Uterus (tissue), 4 donors: ENCODE data around the gene SKAP1. TPM values are rescaled to one million over a fixed set of nuclear protein-coding genes. Genes with fewer than 3 reads are reported as not detected.

Experiments
- DNase-seq, 2 donors: peaks; one replicate each; pipeline ENCODE4 v3.0.0-alpha.2; 2019 to 2020
- H3K27ac ChIP-seq, 2 donors: fragments of 200-600 bp; sonication (generic); 1 replicate in 1 of 2; 2 replicates in 1 of 2; pipeline ENCODE4 v1.5.1; 2016 to 2018
- H3K27me3 ChIP-seq, 2 donors: fragments of 200-600 bp; sonication (generic); one replicate each; pipeline ENCODE4 v1.5.1; 2018 to 2019; ENCODE audit warnings: control low read depth in 1 of 2
- H3K36me3 ChIP-seq, 2 donors: fragments of 200-600 bp; sonication (generic); one replicate each; pipeline ENCODE4 v1.5.1; 2019; ENCODE audit warnings: control low read depth in 1 of 2
- H3K4me1 ChIP-seq, 2 donors: fragments of 200-600 bp; sonication (generic); one replicate each; pipeline ENCODE4 v1.5.1; 2018 to 2019; ENCODE audit warnings: control low read depth in 1 of 2
- H3K4me3 ChIP-seq, 2 donors: fragments of 200-600 bp; sonication (generic); 1 replicate in 1 of 2; 2 replicates in 1 of 2; pipeline ENCODE4 v1.5.1; 2018 to 2019; ENCODE audit warnings: mild to moderate bottlenecking in 1 of 2
- H3K9me3 ChIP-seq, 2 donors: fragments of 200-600 bp; sonication (generic); one replicate each; pipeline ENCODE4 v1.5.1; 2019; ENCODE audit warnings: control low read depth in 1 of 2
- CTCF ChIP-seq, 4 experiments: fragments of 200-600 bp in 2 of 4; fragments of 450-650 bp in 2 of 4; sonication (generic) in 2 of 4; IDR thresholded peaks; one replicate each; pipeline ENCODE4 v1.5.1; 2016 to 2019; ENCODE audit warnings: antibody characterized with exemption in 4 of 4, mild to moderate bottlenecking in 2 of 4, moderate library complexity in 1 of 4
- POLR2A ChIP-seq, 2 donors: fragments of 450-650 bp; IDR thresholded peaks; one replicate each; pipeline ENCODE4 v1.6.1; 2016; ENCODE audit warnings: antibody characterized with exemption in 2 of 2, mild to moderate bottlenecking in 1 of 2, moderate library complexity in 1 of 2
- intact Hi-C: fragments of 100-400 bp; cut with DNase I; formaldehyde crosslinking; loops from one replicate; pipeline ENCODE4 v1.15.1; 2023; ENCODE audit warnings: low total_unique reads
- total RNA-seq, 4 donors: library from RNA; depleted of rRNA in 3 of 4; stranded (reverse); fragments of >200 nt in 3 of 4; gene quantifications; one replicate each; pipeline versions ENCODE4 v1.1.0 to v1.2.4, GENCODE V29; 2014 to 2023
- donor health status: DM: yes; HTN: yes; CAD: no.

SKAP1 gene
- total RNA-seq, 4 donors from 2014 or later: 0.51 to 2.4 (median 1.9) TPM; not detected in 1

GRCh38 chr17:48148029-48148770 is 281.8 kb downstream of the SKAP1 start:
- DNase-seq: no peak
- Histone ChIP-seq H3K4me1 (no peaks in the 10 kb centered on the region), H3K4me3 (no peak overlapping the region), H3K27me3 (peaks cover 0 to 30% of the 10 kb centered on the region in 2 donors), H3K9me3 (no peaks in the 10 kb centered on the region), H3K36me3 (no peaks in the 10 kb centered on the region), H3K27ac (no peak overlapping the region)
- intact Hi-C loops: no loop called here
- TF ChIP-seq POLR2A (IDR thresholded peaks at IDR 0.05): no peak
- TF ChIP-seq CTCF (IDR thresholded peaks at IDR 0.05): no peak

- no peaks in the 10 kb centered on the region for H3K36me3 ChIP-seq
- no peaks in the 10 kb centered on the region for H3K9me3 ChIP-seq
- intact Hi-C loops: no loop called here
- H3K4me3 ChIP-seq: no peak overlapping the region
- H3K27ac ChIP-seq: no peak overlapping the region
- DNase-seq: no peak
- TF ChIP-seq CTCF (IDR thresholded peaks at IDR 0.05) (no peak), POLR2A (IDR thresholded peaks at IDR 0.05) (no peak)
- peaks cover 0 to 18% of the 10 kb centered on the region in 2 donors for H3K27me3 ChIP-seq
- no peaks in the 10 kb centered on the region for H3K4me1 ChIP-seq
Measured at GRCh38 chr17:48144976-48145798, 284.8 kb downstream of the SKAP1 start.

GRCh38 chr17:48144231-48144630 is 285.8 kb downstream of the SKAP1 start:
- Histone ChIP-seq H3K4me3 (no peak overlapping the region), H3K4me1 (no peaks in the 10 kb centered on the region), H3K27me3 (peaks cover 0 to 10% of the 10 kb centered on the region in 2 donors), H3K27ac (no peak overlapping the region), H3K9me3 (no peaks in the 10 kb centered on the region), H3K36me3 (no peaks in the 10 kb centered on the region)
- DNase-seq: no peak
- no peak for TF ChIP-seq CTCF (IDR thresholded peaks at IDR 0.05)
- intact Hi-C loops: no loop called here

- Histone ChIP-seq H3K27me3 (peaks cover 0 to 6% of the 10 kb centered on the region in 2 donors), H3K4me1 (no peaks in the 10 kb centered on the region), H3K36me3 (no peaks in the 10 kb centered on the region), H3K27ac (no peak overlapping the region), H3K4me3 (no peak overlapping the region), H3K9me3 (no peaks in the 10 kb centered on the region)
- TF ChIP-seq CTCF (IDR thresholded peaks at IDR 0.05) (no peak), POLR2A (IDR thresholded peaks at IDR 0.05) (no peak)
- intact Hi-C loops: no loop called here
- DNase-seq: no peak
Measured at GRCh38 chr17:48143629-48144028, 286.4 kb downstream of the SKAP1 start.

GRCh38 chr17:48139944-48140343 is 290.1 kb downstream of the SKAP1 start:
- H3K27me3 ChIP-seq: no peaks in the 10 kb centered on the region
- TF ChIP-seq POLR2A (IDR thresholded peaks at IDR 0.05) (no peak), CTCF (IDR thresholded peaks at IDR 0.05) (no peak)
- intact Hi-C loops: no loop called here
- no peak for DNase-seq
- H3K4me3 ChIP-seq: no peak overlapping the region
- no peaks in the 10 kb centered on the region for H3K4me1 ChIP-seq
- no peaks in the 10 kb centered on the region for H3K36me3 ChIP-seq
- no peaks in the 10 kb centered on the region for H3K9me3 ChIP-seq
- H3K27ac ChIP-seq: no peak overlapping the region
